Tibial artery (tissue), 4 donors: ENCODE results near the gene CFAP54.

Experiments
- DNase-seq, 2 donors: peaks; one replicate each; pipeline ENCODE4 v3.0.0-alpha.2; 2019
- H3K27ac ChIP-seq, 2 donors: fragments of 200-600 bp; sonication (generic) in 1 of 2; 1 replicate in 1 of 2; 2 replicates in 1 of 2; pipeline ENCODE4 v1.5.1; 2018 to 2019; ENCODE audit warnings: mild to moderate bottlenecking in 1 of 2
- H3K27me3 ChIP-seq, 2 donors: fragments of 200-600 bp; sonication (generic) in 1 of 2; one replicate each; pipeline versions ENCODE4 v1.5.1 to v1.6.0; 2016 to 2019
- H3K36me3 ChIP-seq, 3 donors: fragments of 200-600 bp; sonication (generic) in 2 of 3; one replicate each; pipeline ENCODE4 v1.5.1; 2016 to 2019; ENCODE audit warnings: mild to moderate bottlenecking in 2 of 3
- H3K4me1 ChIP-seq, 4 donors: fragments of 200-600 bp; sonication (generic) in 2 of 4; 1 replicate in 3 of 4; 2 replicates in 1 of 4; pipeline ENCODE4 v1.5.1; 2016 to 2019
- H3K4me3 ChIP-seq, 2 donors: fragments of 200-600 bp; sonication (generic) in 1 of 2; 1 replicate in 1 of 2; 2 replicates in 1 of 2; pipeline ENCODE4 v1.5.1; 2018 to 2019; ENCODE audit warnings: mild to moderate bottlenecking in 2 of 2
- H3K9me3 ChIP-seq, 3 donors: fragments of 200-600 bp; sonication (generic) in 1 of 3; one replicate each; pipeline ENCODE4 v1.5.1; 2016 to 2019
- CTCF ChIP-seq, 2 experiments: fragments of 200-600 bp in 1 of 2; fragments of 450-650 bp in 1 of 2; IDR thresholded peaks; one replicate each; pipeline ENCODE4 v1.5.1; 2017 to 2019; ENCODE audit warnings: antibody characterized with exemption in 2 of 2, mild to moderate bottlenecking in 1 of 2, moderate library complexity in 1 of 2
- intact Hi-C: fragments of 100-400 bp; cut with DNase I; formaldehyde crosslinking; loops from one replicate; pipeline ENCODE4 v1.15.0; 2023; ENCODE audit warnings: low total_unique reads

CFAP54 gene

GRCh38 chr12:96886998-96887677 lies 397.8 kb downstream of the CFAP54 start:
- Histone ChIP-seq H3K27ac (no peak overlapping the region), H3K9me3 (no peaks in the 10 kb centered on the region), H3K4me1 (no peaks in the 10 kb centered on the region), H3K4me3 (no peak overlapping the region), H3K27me3 (no peaks in the 10 kb centered on the region), H3K36me3 (no peaks in the 10 kb centered on the region)
- TF ChIP-seq CTCF (IDR thresholded peaks at IDR 0.05) = no peak
- DNase-seq = no peak
- intact Hi-C loops = no loop called here

- H3K9me3 ChIP-seq = no peaks in the 10 kb centered on the region
- intact Hi-C loops = no loop called here
- no peaks in the 10 kb centered on the region for H3K36me3 ChIP-seq
- no peak for DNase-seq
- no peak overlapping the region for H3K27ac ChIP-seq
- TF ChIP-seq CTCF (IDR thresholded peaks at IDR 0.05) = no peak
- H3K4me3 ChIP-seq = no peak overlapping the region
- no peaks in the 10 kb centered on the region for H3K4me1 ChIP-seq
- no peaks in the 10 kb centered on the region for H3K27me3 ChIP-seq
Measured at GRCh38 chr12:96889273-96889933, 400.0 kb downstream of the CFAP54 start.

- Histone ChIP-seq H3K4me3 (no peak overlapping the region), H3K27me3 (no peaks in the 10 kb centered on the region), H3K27ac (no peak overlapping the region), H3K4me1 (no peaks in the 10 kb centered on the region), H3K9me3 (no peaks in the 10 kb centered on the region), H3K36me3 (no peaks in the 10 kb centered on the region)
- TF ChIP-seq CTCF (IDR thresholded peaks at IDR 0.05) = no peak
- no peak for DNase-seq
- intact Hi-C loops = no loop called here
Measured at GRCh38 chr12:96890331-96890730, 401.0 kb downstream of the CFAP54 start.

GRCh38 chr12:96892104-96892503 lies 402.7 kb downstream of the CFAP54 start:
- H3K4me3 ChIP-seq = no peak overlapping the region
- H3K27ac ChIP-seq = no peak overlapping the region
- no peaks in the 10 kb centered on the region for H3K4me1 ChIP-seq
- no peak for TF ChIP-seq CTCF (IDR thresholded peaks at IDR 0.05)
- no peaks in the 10 kb centered on the region for H3K27me3 ChIP-seq
- intact Hi-C loops = no loop called here
- no peak for DNase-seq
- no peaks in the 10 kb centered on the region for H3K36me3 ChIP-seq
- H3K9me3 ChIP-seq = no peaks in the 10 kb centered on the region

- no peak for TF ChIP-seq CTCF (IDR thresholded peaks at IDR 0.05)
- H3K4me3 ChIP-seq = no peak overlapping the region
- H3K4me1 ChIP-seq = no peaks in the 10 kb centered on the region
- intact Hi-C loops = no loop called here
- no peak overlapping the region for H3K27ac ChIP-seq
- no peaks in the 10 kb centered on the region for H3K9me3 ChIP-seq
- H3K36me3 ChIP-seq = no peaks in the 10 kb centered on the region
- H3K27me3 ChIP-seq = no peaks in the 10 kb centered on the region
- no peak for DNase-seq
Measured at GRCh38 chr12:96897421-96897820, 408.0 kb downstream of the CFAP54 start.
